ES-I3 (cell line): ENCODE measurements around the gene CX3CL1.
"Not testable (repeated sequence)": the region's sequence is repeated elsewhere in the genome, so short reads cannot be mapped to it uniquely, and the experiment has no call there.

Experiments
- H3K36me3 ChIP-seq: 2 replicates; pipeline ENCODE4 v1.6.1; 2013; ENCODE audit warnings: mild to moderate bottlenecking, low read length, control low read depth, moderate library complexity; ENCODE audit not compliant: insufficient read depth
- H3K4me1 ChIP-seq: 2 replicates; pipeline ENCODE4 v1.6.1; 2013; ENCODE audit warnings: mild to moderate bottlenecking, control low read depth, low read length; ENCODE audit not compliant: insufficient read depth
- H3K9ac ChIP-seq: 2 replicates; pipeline ENCODE4 v1.6.1; 2013; ENCODE audit warnings: low read depth, mild to moderate bottlenecking, low read length, moderate library complexity
- H3K9me3 ChIP-seq: 2 replicates; pipeline ENCODE4 v1.6.1; 2013; ENCODE audit warnings: mild to moderate bottlenecking, low read length, moderate library complexity; ENCODE audit not compliant: control insufficient read depth, insufficient read depth

Gene CX3CL1

DNA sequence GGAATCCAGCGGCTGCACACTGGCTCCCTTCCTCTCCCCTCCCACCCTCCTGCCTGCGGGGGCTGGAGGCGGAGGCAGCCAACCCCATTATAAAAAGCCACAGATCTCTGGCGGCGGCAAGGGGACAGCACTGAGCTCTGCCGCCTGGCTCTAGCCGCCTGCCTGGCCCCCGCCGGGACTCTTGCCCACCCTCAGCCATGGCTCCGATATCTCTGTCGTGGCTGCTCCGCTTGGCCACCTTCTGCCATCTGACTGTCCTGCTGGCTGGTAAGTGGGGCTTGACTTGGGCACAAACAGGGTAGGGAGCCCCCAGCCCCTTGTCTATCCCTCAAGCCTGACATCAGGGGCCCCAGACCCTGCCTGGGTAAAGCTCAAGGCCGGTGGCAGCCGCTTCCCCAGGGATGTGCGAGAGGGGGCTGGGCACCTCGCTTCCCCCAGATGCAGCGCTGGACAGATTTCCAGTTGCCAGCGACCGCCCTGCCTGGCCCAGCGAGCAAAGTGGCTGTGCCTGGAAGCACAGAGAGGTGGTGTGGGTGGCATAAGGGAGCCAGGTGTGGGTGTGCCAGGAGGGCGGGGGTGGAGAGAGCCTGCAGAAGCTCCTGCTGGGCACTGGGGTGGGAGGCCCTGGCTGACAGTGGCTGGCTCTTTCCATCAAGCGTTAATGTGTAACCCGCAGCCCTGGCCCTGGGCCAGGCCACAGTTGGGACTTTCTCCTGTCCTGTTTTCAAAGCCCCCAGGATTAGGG is at the start of gene CX3CL1:
Gene CX3CL1 (plus strand): TSS at position 119 of the 745 bp plus-strand sequence. CDS start 79 bp downstream, at position 198.
- Histone ChIP-seq H3K9ac (peak within 1 kb of the TSS; percentile 66), H3K4me1 (peaks cover 29% of the 10 kb centered on the region)

GRCh38 chr16:57324749-57325148 is 47.5 kb upstream of the CX3CL1 start:
- H3K4me1 ChIP-seq, result 0 out of 2 replicates have a peak, but pooled peaks cover under 1% of the 10 kb centered on the region
- H3K9me3 ChIP-seq, result no peaks in the 10 kb centered on the region; the same call in 1 of the 2 replicates
- H3K36me3 ChIP-seq, result no peaks in the 10 kb centered on the region
- no peak overlapping the region for H3K9ac ChIP-seq

More for the DNA sequence above, at the start of gene CX3CL1:
- Histone ChIP-seq H3K9me3 (no peaks in the 10 kb centered on the region), H3K36me3 (no peaks in the 10 kb centered on the region)

- Histone ChIP-seq H3K9me3 (no peaks in the 10 kb centered on the region; the same call in 1 of the 2 replicates), H3K4me1 (no peaks in the 10 kb centered on the region), H3K36me3 (no peaks in the 10 kb centered on the region), H3K9ac (no peak overlapping the region)
Measured at GRCh38 chr16:57325458-57325857, 46.8 kb upstream of the CX3CL1 start.

- Histone ChIP-seq H3K4me1 (no peaks in the 10 kb centered on the region), H3K36me3 (no peaks in the 10 kb centered on the region), H3K9me3 (no peaks in the 10 kb centered on the region; the same call in 1 of the 2 replicates), H3K9ac (no peak overlapping the region)
Measured at GRCh38 chr16:57329718-57330327, 42.5 kb upstream of the CX3CL1 start.

GRCh38 chr16:57331355-57331754 is 40.9 kb upstream of the CX3CL1 start:
- Histone ChIP-seq H3K36me3 (no peaks in the 10 kb centered on the region), H3K9me3 (no peaks in the 10 kb centered on the region; the same call in 1 of the 2 replicates), H3K4me1 (no peaks in the 10 kb centered on the region), H3K9ac (no peak overlapping the region)

- H3K9ac ChIP-seq, result no peak overlapping the region
- no peaks in the 10 kb centered on the region for H3K36me3 ChIP-seq
- H3K9me3 ChIP-seq, result no peaks in the 10 kb centered on the region
- H3K4me1 ChIP-seq, result no peaks in the 10 kb centered on the region
Measured at GRCh38 chr16:57333402-57333801, 38.9 kb upstream of the CX3CL1 start.

GRCh38 chr16:57335366-57335765 is 36.9 kb upstream of the CX3CL1 start:
- no peaks in the 10 kb centered on the region for H3K9me3 ChIP-seq
- no peak overlapping the region for H3K9ac ChIP-seq
- H3K36me3 ChIP-seq, result no peaks in the 10 kb centered on the region
- H3K4me1 ChIP-seq, result no peaks in the 10 kb centered on the region

- Histone ChIP-seq H3K9ac (no peak overlapping the region), H3K36me3 (no peaks in the 10 kb centered on the region), H3K9me3 (no peaks in the 10 kb centered on the region), H3K4me1 (no peaks in the 10 kb centered on the region)
Measured at GRCh38 chr16:57341062-57341440, 31.2 kb upstream of the CX3CL1 start.

- Histone ChIP-seq H3K9me3 (no peaks in the 10 kb centered on the region), H3K36me3 (no peaks in the 10 kb centered on the region), H3K4me1 (no peaks in the 10 kb centered on the region), H3K9ac (no peak overlapping the region)
Measured at GRCh38 chr16:57341441-57342303, 30.6 kb upstream of the CX3CL1 start.

GRCh38 chr16:57342606-57343005 is 29.7 kb upstream of the CX3CL1 start:
- H3K36me3 ChIP-seq, H3K9me3 ChIP-seq, H3K4me1 ChIP-seq, H3K9ac ChIP-seq: not testable (repeated sequence)

DNA sequence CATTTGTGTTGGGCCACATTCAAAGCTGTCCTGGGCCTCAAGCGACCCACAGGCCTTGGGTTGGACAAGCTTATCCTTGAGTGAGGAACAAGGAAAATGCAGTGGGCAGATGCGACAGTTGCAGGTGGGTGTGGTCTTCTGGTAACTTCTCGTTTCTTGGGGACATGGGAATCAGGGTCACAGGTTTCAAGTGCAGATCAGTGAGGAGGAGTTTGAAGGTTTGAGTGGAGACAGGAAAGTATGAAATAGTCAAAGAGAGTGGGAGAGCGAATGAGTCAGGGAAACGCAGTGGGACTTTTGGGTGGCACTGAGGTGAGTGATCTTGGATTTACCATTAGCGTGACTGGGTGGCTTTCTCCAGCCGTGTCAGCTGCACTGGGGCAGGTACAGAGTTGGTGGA is 29.1 kb upstream of the CX3CL1 start:
- H3K9me3 ChIP-seq, result no peaks in the 10 kb centered on the region
- H3K36me3 ChIP-seq, result no peaks in the 10 kb centered on the region
- H3K9ac ChIP-seq, result no peak overlapping the region
- H3K4me1 ChIP-seq, result no peaks in the 10 kb centered on the region

GRCh38 chr16:57344094-57344493 is 28.2 kb upstream of the CX3CL1 start:
- not testable (repeated sequence) for H3K9ac ChIP-seq, H3K9me3 ChIP-seq, H3K36me3 ChIP-seq, H3K4me1 ChIP-seq

- H3K9me3 ChIP-seq, result no peaks in the 10 kb centered on the region
- no peaks in the 10 kb centered on the region for H3K4me1 ChIP-seq
- no peak overlapping the region for H3K9ac ChIP-seq
- H3K36me3 ChIP-seq, result no peaks in the 10 kb centered on the region
Measured at GRCh38 chr16:57345021-57345420, 27.3 kb upstream of the CX3CL1 start.

DNA sequence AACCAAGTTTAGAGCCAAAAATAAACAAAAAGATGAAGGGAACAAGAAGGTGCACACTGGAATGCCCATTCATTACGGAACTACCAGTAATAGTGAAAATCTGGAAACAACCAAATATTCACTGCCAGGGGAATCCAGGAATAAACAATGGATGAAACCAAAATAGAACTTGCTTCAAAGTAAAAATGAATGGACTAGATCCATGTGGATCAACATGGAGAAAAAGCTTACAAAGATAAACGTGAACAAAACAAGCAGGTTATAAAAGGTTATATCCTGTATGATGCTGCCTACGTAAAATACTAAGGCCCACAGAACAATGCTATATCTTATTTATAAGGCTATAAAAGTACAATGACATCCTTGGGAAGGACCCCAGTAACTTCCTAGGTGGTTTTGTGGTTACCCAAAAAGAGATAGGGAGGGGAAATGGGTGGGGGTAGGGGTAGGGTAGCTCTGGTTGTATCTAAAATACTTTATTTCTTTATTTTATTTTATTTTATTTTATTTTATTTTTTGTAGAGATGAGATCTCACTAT is 26.6 kb upstream of the CX3CL1 start:
- no peaks in the 10 kb centered on the region for H3K9me3 ChIP-seq
- H3K36me3 ChIP-seq, result no peaks in the 10 kb centered on the region
- H3K9ac ChIP-seq, result no peak overlapping the region
- no peaks in the 10 kb centered on the region for H3K4me1 ChIP-seq
